HG03066 (cell line): ENCODE data around the gene CRX.
"Not testable (repeated sequence)": the region's sequence is repeated elsewhere in the genome, so short reads cannot be mapped to it uniquely, and the experiment has no call there.

Source experiments
- ATAC-seq: cut with Tn5 transposase; IDR thresholded peaks from one replicate; pipeline ENCODE4 v1.9.1; 2021; ENCODE audit warnings: low read depth; ENCODE audit not compliant: unreplicated experiment

CRX gene

DNA sequence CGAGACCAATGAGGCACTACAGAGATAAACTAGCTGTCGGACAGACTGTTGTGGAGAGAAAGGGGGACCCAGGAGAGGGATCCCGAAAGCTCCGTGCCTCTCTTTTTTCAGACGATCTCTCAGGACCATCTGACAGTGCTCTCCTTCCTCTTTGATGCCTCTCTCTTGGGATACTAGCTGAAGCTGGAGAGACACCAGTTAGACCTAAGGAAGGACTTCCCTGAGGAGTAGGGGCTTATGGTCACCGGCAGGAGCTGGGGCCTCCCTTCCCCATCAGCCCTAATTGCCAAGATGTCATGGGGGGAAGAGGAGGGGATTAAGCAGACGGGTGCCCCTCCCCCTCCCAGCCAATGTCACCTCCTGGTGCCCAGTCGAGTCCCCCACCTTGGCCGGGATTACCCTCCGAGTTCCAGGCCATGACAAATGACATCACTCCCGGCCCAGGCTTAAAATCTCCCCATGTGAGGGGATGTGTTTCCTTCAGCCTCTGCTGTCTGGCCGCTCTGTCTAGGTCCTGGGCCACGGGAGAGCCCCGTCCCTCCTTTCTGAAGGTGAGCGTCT is at the start of gene CRX:
Gene CRX (plus strand): TSS at position 478 of the 561 bp plus-strand sequence. CDS start 12,507 bp downstream, outside the sequence.
- no peak for ATAC-seq

GRCh38 chr19:47776568-47776967 is 45.2 kb upstream of the CRX start:
- no peak for ATAC-seq

DNA sequence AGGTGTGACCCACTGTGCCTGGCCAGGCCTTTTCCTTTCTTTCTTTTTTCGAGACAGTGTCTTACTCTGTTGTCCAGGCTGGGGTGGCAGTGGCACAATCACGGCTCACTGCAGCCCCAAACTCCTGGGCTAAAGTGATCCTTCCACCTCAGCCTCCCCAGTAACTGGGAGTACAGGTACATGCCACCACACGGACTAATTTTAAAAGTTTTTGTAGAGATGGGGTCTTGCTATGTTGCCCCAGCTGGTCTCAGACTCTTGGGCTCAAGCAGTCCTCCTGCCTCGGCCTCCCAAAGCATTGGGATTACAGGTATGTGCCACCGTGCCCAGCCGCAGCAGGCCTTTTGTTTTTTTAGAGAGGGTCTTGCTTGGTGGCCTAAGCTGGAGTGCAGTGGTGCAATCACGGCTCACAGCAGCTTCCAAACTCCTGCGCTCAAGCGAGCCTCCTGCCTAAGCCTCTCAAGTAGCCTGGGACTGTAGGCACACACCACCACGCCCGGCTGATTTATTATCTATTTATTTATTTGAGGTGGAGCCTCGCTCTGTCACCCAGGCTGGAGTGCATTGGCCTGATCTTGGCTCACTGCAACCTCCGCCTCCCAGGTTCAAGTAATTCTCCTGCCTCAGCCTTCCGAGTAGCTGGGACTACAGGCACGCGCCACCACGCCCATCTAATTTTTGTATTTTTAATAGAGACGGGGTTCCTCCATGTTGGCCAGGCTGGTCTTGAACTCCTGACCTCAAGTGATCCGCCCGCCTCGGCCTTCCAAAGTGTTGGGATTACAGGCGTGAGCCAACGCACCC is 44.3 kb upstream of the CRX start:
- ATAC-seq: not testable (repeated sequence)

DNA sequence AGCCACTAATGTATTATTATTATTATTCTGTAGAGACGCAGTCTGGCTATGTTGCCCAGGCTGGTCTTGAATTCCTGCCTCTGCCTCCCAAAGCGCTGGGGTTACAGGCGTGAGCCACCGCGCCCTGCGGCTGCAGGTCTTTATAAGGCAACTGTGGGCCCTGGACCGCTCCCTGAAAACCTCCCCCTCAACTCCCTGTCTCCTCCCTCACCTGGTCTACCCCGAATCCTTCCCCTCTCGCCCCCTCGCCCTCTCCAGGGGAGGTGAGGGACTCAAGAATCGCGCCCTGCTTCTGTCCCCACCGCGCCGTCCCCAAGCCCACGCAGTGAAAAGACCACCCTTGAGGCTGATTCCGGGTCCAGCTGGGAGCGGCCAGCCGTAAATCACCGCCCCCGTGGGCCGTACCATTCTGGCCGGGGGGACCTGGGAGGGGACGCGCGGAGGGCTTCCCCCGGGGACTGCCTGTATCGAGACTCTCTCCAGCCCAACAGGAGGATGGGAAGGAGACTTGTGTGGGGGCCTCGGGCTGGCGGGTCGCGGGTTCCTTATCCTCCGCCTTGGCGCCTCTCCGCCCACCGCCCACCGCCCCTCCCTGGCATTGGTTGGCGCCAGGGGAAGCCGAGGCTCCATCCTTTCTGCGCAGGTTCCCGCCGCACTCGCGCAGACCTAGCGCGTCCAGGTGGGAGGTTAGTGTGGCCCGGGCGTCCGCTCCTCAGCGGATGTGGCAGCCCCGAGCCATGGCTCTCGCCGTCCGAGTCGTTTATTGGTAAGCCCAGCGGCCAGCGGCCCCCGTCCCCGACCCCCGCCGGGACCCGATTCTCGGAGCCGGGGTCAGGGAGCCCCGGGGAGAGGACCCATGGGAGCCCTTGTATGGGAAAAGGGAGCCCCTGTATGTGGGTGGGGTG is 43.4 kb upstream of the CRX start, which contains the start of gene SELENOW:
Gene SELENOW (plus strand): TSS at position 655 of the 905 bp plus-strand sequence. CDS start 83 bp downstream, at position 738.
- ATAC-seq: peak; percentile 71

DNA sequence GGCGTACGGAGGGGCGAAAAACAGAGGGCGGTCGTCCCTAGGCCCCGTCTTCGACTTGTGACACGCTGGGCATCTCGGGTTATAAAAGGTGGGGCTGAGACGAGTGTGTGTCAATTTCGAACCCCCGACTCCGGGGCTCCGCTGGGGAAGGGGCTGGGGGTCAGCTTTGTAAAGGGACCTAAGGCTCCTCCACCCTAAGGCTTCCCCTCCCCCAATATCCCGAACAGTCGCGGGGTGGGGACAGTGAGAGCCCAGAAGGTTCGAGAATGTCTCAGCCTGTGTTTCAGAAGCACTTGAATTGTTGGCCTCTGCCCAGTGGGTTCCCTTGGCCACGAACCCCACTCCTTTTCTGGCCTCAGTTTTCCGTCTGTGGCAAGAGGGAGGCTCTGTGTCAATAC is 42.8 kb upstream of the CRX start:
- no peak for ATAC-seq

DNA sequence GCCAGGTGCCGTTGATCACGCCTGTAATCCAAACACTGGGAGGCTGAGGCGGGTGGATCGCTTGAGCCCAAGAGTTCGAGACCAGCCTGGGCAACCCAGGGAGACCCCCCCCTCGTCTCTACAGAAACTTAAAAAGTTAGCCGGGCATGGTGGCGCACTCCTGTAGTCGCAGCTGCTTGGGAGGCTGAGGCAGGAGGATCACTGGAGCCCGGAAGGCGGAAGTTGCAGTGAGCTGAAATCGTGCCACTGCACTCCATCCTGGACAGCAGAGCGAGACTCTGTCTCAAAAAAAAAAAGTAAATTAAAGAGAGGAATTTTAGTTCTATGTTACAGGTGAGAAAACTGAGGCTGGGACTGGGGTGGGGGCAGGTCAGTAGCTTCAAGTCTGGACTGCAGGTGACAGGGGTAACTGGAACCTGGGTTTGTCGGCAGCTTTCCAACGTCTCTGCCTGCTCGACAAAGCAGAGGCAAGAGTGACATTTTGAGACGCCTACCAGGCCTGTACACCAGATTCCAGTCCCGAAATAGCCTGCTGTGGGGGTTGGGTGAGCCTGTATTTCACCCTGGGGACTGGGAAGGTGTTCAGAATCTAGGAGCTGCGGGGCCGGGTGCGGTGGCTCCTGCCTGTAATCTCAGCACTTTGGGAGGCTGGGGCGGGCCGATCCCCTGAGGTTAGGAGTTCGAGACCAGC is 42.1 kb upstream of the CRX start:
- ATAC-seq: no peak

GRCh38 chr19:47780215-47780551 is 41.6 kb upstream of the CRX start:
- no peak for ATAC-seq

GRCh38 chr19:47781590-47782262 is 40.0 kb upstream of the CRX start:
- ATAC-seq: no peak

DNA sequence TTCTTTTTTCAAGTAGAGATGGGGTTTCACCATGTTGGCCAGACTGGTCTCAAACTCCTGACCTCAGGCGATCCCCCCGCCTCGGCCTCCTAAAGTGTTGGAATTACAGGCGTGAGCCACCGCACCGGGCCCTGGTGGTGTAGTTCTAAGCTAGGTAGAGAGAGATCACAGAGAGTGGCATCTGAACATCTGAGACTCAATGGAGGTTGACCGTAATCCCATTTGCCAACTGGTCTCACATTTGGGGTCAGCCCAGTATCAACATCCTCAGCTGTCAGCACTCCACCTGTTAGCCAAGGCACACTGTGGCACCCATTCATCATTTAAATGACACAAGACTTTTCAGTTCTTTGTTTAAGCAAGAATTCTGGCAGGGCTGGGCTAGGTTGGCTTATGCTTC is 35.2 kb upstream of the CRX start:
- no peak for ATAC-seq

GRCh38 chr19:47787307-47787706 is 34.4 kb upstream of the CRX start:
- ATAC-seq: not testable (repeated sequence)

DNA sequence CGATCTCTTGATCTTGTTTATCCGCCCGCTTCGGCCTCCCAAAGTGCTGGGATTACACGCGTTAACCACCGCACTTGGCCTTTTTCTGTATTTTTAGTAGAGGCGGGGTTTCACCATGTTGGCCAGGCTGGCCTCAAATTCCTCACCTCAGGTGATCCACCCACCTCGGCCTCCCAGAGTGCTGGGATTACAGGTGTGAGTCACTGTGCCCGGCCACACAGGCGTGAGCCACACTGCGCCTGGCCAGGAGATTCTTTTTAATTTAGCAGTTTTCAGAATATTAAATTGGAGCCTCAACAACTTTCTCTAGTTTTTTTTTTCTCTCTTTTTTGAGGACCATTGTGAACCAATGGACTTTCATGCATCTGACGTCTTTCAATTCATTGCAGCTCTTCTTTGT is 31.9 kb upstream of the CRX start:
- not testable (repeated sequence) for ATAC-seq

- no peak for ATAC-seq
These were observed 31.3 kb upstream of the CRX start for GRCh38 chr19:47790398-47790814.

DNA sequence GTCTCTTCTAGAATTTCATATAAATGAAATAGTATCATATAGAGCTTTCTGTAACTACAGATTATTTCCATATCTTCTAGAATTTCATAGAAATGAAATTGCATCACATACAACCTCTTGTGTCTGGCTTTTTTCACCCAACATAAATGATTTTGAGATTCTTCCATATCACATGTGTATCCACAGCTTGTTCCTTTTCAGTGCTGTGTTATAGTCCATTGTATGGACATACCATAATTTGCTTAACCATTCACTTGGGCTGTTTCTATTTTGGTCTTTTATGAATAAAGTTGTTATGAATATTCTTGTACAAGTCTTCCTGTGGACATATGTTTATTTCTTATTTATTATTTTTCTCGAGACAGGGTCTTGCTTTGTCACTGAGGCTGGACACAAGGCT is 29.1 kb upstream of the CRX start:
- ATAC-seq: no peak

DNA sequence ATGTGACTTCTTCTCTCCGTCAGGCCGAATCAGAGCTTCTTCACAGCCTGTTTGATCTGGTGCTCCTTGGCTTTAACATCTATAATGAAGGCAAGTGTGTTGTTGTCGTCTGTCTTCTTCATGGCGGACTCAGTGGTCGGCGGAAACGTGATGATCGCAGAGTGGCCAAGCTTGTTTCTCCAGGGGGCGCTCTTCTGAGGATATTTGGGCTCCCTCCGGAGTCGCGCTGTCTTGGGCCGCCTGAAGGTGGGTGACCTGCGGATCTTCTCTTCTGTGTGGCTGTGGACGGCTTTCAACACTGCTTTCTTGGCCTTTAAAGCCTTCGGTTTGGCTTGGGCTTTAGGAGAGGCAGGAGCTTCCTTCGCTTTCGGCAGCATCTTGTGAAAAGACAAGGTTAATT is 27.2 kb upstream of the CRX start:
- ATAC-seq: no peak

DNA sequence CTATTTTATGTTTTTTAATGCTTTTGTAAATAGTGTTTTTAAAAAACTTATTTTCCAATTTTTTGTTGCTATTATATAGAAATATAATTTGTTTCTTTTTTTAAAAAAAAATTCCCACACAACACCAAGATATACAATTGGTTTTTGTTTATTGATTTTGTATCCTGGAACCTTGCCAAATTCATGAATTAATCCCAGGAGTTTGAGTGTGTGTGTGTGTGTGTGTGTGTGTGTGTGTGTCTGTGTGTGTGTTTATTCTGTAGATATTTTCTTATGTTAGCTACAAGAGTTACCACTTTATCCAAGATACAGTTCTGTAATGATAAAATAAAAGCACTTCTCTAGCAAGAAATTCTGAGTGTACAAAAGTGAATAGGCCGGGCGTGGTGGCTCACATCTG is 25.0 kb upstream of the CRX start:
- no peak for ATAC-seq

- ATAC-seq: no peak
These were observed 23.5 kb upstream of the CRX start for GRCh38 chr19:47797996-47798903.

GRCh38 chr19:47798904-47799266 is 22.9 kb upstream of the CRX start:
- no peak for ATAC-seq

GRCh38 chr19:47801270-47801669 is 20.5 kb upstream of the CRX start:
- ATAC-seq: no peak

DNA sequence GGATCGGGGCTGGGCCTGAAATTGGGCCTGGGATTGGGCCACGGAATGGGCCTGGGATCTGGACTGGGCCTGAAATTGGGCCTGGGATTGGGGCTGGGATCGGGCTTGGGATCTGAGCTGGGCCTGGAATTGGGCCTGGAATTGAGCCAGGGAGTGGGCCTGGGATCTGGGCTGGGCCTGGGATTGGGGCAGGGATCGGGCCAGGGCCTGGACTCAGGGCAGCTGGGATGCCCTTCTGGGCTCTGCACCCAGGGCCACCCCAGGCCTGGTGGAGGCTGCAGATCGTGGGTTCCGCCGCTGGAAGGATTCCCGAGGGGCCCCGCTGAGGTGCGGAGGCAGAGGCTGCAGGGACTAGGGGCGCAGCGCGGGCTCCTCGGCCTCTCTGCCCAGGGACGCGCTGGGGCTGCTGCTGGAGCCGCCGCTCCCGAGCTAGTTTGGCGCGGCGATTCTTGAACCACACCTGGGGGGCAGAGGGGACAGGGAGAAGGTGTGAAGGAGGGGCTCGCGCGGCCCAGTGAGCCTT is 19.2 kb upstream of the CRX start:
- ATAC-seq: no peak
